SK-N-SH treated with all-trans-retinoic acid at 6 μM for 48 hours (cell line): ENCODE data around the gene EPS8L1.

Experiments
- GLIS3 ChIP-seq: fragments of 250-450 bp; sonication (Bioruptor Pico); IDR thresholded peaks from 2 replicates; pipeline ENCODE4 v1.5.0; 2020; ENCODE audit warnings: mild to moderate bottlenecking, moderate library complexity
- OSR1 ChIP-seq: fragments of 250-450 bp; sonication (Bioruptor Pico); IDR thresholded peaks from 2 replicates; pipeline ENCODE4 v1.8.0; 2022; ENCODE audit warnings: moderate library complexity, mild to moderate bottlenecking, inconsistent platforms
- RARB ChIP-seq: fragments of 250-450 bp; sonication (Bioruptor Pico); IDR thresholded peaks from 2 replicates; pipeline ENCODE4 v1.8.0; 2021; ENCODE audit warnings: mild to moderate bottlenecking, moderate library complexity
- TCF4 ChIP-seq: fragments of 250-450 bp; sonication (Bioruptor Pico); IDR thresholded peaks from 2 replicates; pipeline ENCODE4 v1.8.0; 2021; ENCODE audit warnings: mild to moderate bottlenecking, moderate library complexity, borderline replicate concordance
- ZC3H10 ChIP-seq: fragments of 250-450 bp; sonication (Bioruptor Pico); IDR thresholded peaks from 2 replicates; pipeline ENCODE4 v1.5.1; 2021; ENCODE audit warnings: mild to moderate bottlenecking, moderate library complexity
- ZFP3 ChIP-seq: fragments of 250-450 bp; sonication (Bioruptor Pico); IDR thresholded peaks from 2 replicates; pipeline ENCODE4 v1.5.0; 2020; ENCODE audit warnings: mild to moderate bottlenecking, moderate library complexity
- ZNF70 ChIP-seq: fragments of 450-650 bp; formaldehyde crosslinking; IDR thresholded peaks from 2 replicates; pipeline ENCODE4 v1.5.0; 2020; ENCODE audit warnings: mild to moderate bottlenecking, moderate library complexity
- TF ChIP-seq, protein P1 (sequence below): fragments of 250-450 bp; sonication (Bioruptor Pico); IDR thresholded peaks from 2 replicates; pipeline ENCODE4 v1.5.1; 2020; ENCODE audit warnings: low read depth, mild to moderate bottlenecking, moderate library complexity
- TF ChIP-seq, protein P2 (sequence below): fragments of 250-450 bp; sonication (Bioruptor Pico); IDR thresholded peaks from 2 replicates; pipeline ENCODE4 v1.5.0; 2020; ENCODE audit warnings: mild to moderate bottlenecking, moderate library complexity
- TF ChIP-seq, protein P3 (sequence below): fragments of 250-450 bp; sonication (Bioruptor Pico); IDR thresholded peaks from 2 replicates; pipeline ENCODE4 v1.5.1; 2021; ENCODE audit warnings: mild to moderate bottlenecking, moderate library complexity

DNA sequence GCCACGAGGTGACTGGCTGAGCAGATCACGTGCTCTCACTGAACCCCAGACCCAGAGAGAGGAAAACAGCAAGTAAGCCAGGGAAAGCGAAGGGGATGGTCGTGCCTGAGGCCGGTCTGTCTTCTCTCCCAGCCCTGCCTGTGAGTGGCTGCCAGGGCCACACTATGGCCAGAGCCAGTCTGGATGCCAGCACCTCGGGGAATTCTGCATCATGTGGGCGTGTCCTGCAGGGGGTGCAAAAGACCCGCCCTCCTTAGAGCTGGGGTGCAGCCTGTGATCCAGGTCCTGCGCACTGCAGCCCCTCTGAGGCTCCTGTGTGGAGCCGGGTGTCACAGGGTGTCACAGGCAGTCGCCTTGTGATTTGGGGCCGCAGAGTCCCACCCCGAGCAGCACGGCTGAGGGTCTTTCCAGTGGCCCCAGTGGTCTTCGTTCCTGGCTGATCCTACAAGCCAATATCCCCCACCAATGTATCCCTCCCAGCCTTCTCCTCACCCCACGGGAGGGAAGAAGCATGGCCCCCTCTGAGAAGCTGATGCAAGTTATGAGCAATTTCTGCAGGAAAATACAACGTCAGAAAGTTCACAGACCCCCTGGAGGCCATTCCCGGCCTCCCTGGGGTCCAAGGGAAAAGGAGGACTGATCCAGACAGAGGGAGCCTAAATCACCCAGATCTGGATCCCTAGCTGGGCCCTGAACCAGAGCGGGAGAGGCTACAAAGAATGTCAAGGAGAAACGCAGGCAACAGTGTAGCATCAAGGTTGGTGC lies 34.0 kb downstream of the EPS8L1 start:
- TF ChIP-seq ZNF70 (no peak), ZC3H10 (no peak), OSR1 (no peak), RARB (CRISPR knock-in tag) (no peak), GLIS3 (CRISPR knock-in tag) (no peak), ZFP3 (CRISPR knock-in tag) (no peak), TCF4 (no peak)
- TF ChIP-seq, protein P1, sequence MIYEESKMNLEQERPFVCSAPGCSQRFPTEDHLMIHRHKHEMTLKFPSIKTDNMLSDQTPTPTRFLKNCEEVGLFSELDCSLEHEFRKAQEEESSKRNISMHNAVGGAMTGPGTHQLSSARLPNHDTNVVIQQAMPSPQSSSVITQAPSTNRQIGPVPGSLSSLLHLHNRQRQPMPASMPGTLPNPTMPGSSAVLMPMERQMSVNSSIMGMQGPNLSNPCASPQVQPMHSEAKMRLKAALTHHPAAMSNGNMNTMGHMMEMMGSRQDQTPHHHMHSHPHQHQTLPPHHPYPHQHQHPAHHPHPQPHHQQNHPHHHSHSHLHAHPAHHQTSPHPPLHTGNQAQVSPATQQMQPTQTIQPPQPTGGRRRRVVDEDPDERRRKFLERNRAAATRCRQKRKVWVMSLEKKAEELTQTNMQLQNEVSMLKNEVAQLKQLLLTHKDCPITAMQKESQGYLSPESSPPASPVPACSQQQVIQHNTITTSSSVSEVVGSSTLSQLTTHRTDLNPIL (CRISPR knock-in tag) = no peak
- TF ChIP-seq, protein P2, sequence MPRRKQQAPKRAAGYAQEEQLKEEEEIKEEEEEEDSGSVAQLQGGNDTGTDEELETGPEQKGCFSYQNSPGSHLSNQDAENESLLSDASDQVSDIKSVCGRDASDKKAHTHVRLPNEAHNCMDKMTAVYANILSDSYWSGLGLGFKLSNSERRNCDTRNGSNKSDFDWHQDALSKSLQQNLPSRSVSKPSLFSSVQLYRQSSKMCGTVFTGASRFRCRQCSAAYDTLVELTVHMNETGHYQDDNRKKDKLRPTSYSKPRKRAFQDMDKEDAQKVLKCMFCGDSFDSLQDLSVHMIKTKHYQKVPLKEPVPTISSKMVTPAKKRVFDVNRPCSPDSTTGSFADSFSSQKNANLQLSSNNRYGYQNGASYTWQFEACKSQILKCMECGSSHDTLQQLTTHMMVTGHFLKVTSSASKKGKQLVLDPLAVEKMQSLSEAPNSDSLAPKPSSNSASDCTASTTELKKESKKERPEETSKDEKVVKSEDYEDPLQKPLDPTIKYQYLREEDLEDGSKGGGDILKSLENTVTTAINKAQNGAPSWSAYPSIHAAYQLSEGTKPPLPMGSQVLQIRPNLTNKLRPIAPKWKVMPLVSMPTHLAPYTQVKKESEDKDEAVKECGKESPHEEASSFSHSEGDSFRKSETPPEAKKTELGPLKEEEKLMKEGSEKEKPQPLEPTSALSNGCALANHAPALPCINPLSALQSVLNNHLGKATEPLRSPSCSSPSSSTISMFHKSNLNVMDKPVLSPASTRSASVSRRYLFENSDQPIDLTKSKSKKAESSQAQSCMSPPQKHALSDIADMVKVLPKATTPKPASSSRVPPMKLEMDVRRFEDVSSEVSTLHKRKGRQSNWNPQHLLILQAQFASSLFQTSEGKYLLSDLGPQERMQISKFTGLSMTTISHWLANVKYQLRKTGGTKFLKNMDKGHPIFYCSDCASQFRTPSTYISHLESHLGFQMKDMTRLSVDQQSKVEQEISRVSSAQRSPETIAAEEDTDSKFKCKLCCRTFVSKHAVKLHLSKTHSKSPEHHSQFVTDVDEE = no peak
- TF ChIP-seq, protein P3, sequence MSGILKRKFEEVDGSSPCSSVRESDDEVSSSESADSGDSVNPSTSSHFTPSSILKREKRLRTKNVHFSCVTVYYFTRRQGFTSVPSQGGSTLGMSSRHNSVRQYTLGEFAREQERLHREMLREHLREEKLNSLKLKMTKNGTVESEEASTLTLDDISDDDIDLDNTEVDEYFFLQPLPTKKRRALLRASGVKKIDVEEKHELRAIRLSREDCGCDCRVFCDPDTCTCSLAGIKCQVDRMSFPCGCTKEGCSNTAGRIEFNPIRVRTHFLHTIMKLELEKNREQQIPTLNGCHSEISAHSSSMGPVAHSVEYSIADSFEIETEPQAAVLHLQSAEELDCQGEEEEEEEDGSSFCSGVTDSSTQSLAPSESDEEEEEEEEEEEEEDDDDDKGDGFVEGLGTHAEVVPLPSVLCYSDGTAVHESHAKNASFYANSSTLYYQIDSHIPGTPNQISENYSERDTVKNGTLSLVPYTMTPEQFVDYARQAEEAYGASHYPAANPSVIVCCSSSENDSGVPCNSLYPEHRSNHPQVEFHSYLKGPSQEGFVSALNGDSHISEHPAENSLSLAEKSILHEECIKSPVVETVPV (CRISPR knock-in tag) = no peak
